IPS DF 6.9 (cell line): ENCODE results near the gene ZNF835.

Experiments
- DNase-seq: peaks from one replicate; pipeline ENCODE4 v3.0.0-alpha.2; 2013; ENCODE audit warnings: low read depth, low spot score
- H3K27ac ChIP-seq: one replicate; pipeline ENCODE4 v1.5.1; 2013; ENCODE audit warnings: low read length, control low read depth
- H3K27me3 ChIP-seq: 2 replicates; pipeline ENCODE4 v1.6.1; 2013; ENCODE audit warnings: mild to moderate bottlenecking, low read length; ENCODE audit not compliant: control insufficient read depth, insufficient read depth
- H3K36me3 ChIP-seq: 2 replicates; pipeline ENCODE4 v1.6.1; 2013; ENCODE audit warnings: low read length; ENCODE audit not compliant: control insufficient read depth, insufficient read depth
- H3K4me1 ChIP-seq: 2 replicates; pipeline ENCODE4 v1.6.1; 2013; ENCODE audit warnings: low read length; ENCODE audit not compliant: control insufficient read depth, insufficient read depth
- H3K4me3 ChIP-seq: 2 replicates; pipeline ENCODE4 v1.5.1; 2013; ENCODE audit warnings: mild to moderate bottlenecking, low read length
- H3K9me3 ChIP-seq: 2 replicates; pipeline ENCODE4 v1.6.1; 2013; ENCODE audit warnings: low read length, inconsistent platforms; ENCODE audit not compliant: control insufficient read depth, insufficient read depth
- WGBS: extraction: QIAGEN DNeasy Blood & Tissue Kit; methylation state at CpG from one replicate; pipeline ENCODE4 v1.1.7; 2013; ENCODE audit warnings: mixed read lengths, missing lambda C conversion rate; ENCODE audit not compliant: insufficient read length, insufficient coverage; 5-methylcytosine and 5-hydroxymethylcytosine counted together

Gene ZNF835

DNA sequence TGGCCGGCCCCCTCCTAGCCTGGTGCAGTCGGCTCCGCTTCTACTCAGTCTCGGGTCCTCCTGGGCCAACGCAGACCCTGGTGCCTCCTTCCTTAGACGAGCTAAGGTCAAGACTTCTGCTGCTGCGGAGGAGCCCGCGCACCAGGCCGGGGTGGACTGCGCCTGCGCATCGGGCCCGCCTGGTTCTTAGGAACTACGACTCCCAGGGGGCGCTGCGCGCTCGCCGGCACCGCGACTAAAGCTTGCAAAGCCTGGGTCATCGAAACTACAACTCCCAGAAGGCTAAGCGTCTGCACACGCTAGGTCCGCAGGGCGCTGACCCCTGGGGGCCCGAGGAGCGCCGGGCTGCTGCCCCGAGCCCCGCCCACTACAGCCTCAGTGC is at the start of gene ZNF835:
Gene ZNF835 (minus strand): TSS at position 145 of the 382 bp plus-strand sequence. CDS start 6,559 bp downstream, outside the sequence.
- no peak within 1 kb of the TSS for H3K4me3 ChIP-seq
- no peak for DNase-seq
- WGBS = no CpG with 5 or more reads among the region's 32 CpGs
- no peaks in the 10 kb centered on the region for H3K36me3 ChIP-seq
- no peak within 1 kb of the TSS for H3K27ac ChIP-seq
- peaks cover 21% of the 10 kb centered on the region for H3K9me3 ChIP-seq
- no peaks in the 10 kb centered on the region for H3K4me1 ChIP-seq
- no peaks in the 10 kb centered on the region for H3K27me3 ChIP-seq

DNA sequence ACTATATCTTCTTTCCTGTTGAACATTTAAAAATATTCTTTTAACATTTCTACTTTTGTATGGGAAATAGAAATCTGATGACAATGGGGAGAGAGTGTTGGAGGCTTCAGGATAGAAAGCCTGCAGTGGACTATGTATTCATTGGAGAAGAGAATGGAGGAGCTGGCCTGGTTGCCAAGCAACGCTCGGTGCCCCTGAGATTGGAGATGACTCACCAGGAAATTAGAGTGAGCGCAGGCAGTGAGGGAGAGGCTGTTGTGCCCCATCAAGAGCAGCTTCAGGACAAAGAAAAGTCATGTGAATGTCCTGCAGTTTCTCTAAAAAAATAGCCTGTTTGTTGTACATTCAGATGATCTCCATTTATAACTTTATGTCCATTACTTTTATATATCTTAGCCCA is 48.7 kb upstream of the ZNF835 start:
- no peak for DNase-seq
- no peaks in the 10 kb centered on the region for H3K36me3 ChIP-seq
- H3K27me3 ChIP-seq = no peaks in the 10 kb centered on the region
- H3K4me1 ChIP-seq = no peaks in the 10 kb centered on the region
- peaks cover 6% of the 10 kb centered on the region for H3K9me3 ChIP-seq
- no peak overlapping the region for H3K27ac ChIP-seq
- H3K4me3 ChIP-seq = no peak overlapping the region
- no CpG with 5 or more reads among the region's 3 CpGs for WGBS

DNA sequence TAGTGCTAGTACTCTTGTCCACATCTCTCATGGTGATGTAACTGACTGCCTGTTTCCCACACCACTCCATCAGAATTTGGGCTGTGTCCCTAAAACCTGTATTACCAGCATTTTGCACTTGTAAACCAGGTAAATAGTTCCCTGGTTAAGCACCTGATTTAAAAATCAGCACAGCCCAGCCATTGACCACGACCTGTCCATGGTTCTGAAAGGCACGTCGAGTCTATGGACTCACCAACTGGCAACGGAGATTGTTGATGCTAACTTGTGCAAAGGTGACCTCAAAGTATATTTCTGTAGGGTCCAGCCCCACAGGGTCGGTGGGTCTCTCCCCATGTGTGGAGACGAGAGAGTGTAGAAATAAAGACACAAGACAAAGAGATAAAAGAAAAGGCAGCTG is 46.7 kb upstream of the ZNF835 start:
- DNase-seq = no peak
- no peak overlapping the region for H3K4me3 ChIP-seq
- no peaks in the 10 kb centered on the region for H3K36me3 ChIP-seq
- H3K4me1 ChIP-seq = no peaks in the 10 kb centered on the region
- peaks cover 5% of the 10 kb centered on the region for H3K9me3 ChIP-seq
- no peaks in the 10 kb centered on the region for H3K27me3 ChIP-seq
- WGBS = no CpG with 5 or more reads among the region's 6 CpGs
- H3K27ac ChIP-seq = no peak overlapping the region

DNA sequence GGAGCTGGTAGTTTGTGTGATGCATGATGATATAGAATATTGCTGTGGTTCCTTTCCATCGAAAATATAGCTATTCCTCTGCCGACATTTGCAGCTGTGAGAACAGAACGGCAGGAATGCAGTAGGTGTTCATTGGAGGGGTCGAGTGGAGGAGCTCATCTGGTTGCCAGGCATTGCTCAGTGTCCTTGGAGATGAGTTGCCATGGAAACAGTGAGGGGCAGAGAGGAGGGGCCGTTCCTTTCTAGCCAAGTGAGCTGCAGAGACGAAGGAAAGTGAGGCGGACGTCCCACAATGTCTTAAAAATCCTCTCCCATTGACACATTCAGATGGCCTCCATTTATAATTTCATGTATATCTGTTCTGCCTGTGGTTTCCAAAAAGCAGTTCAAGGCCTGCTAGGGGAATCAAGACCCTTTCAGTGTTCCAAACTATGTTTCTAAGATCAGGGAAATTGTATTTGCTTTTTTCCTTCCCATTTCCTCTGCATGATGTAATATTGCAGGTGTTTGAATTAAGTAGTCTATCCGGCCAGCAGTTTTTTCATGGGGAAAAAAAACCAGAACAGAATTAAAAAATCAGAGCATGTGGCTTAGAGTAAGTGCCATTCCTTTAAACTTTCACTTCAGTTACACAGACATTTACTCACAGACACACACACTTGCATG is 41.2 kb upstream of the ZNF835 start:
- WGBS = no CpG with 5 or more reads among the region's 9 CpGs
- H3K4me1 ChIP-seq = no peaks in the 10 kb centered on the region
- H3K9me3 ChIP-seq = peaks cover 5% of the 10 kb centered on the region
- no peaks in the 10 kb centered on the region for H3K27me3 ChIP-seq
- H3K36me3 ChIP-seq = no peaks in the 10 kb centered on the region
- no peak overlapping the region for H3K4me3 ChIP-seq
- DNase-seq = no peak
- no peak overlapping the region for H3K27ac ChIP-seq

DNA sequence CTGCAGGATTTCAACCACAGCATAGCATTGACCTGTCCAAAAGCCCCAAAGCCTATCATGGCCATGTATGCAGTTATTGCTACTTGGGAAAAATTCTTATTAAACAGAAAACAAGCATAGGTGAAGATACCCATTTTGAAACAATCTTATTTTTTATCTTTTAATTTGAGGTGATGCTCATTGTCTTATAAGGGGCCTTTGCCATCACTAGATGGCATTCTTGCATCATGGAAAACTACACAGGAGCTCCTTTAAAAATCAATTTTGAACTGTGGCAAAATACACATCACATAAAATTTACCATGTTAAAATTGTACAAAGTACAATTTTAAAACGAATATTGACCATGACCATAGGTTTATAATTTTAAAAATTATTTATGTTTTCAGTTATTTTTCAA is 38.9 kb upstream of the ZNF835 start:
- H3K4me1 ChIP-seq = no peaks in the 10 kb centered on the region
- H3K4me3 ChIP-seq = no peak overlapping the region
- H3K27ac ChIP-seq = no peak overlapping the region
- no CpG with 5 or more reads among the region's 1 CpG for WGBS
- no peak for DNase-seq
- no peaks in the 10 kb centered on the region for H3K27me3 ChIP-seq
- H3K9me3 ChIP-seq = peaks cover 7% of the 10 kb centered on the region
- H3K36me3 ChIP-seq = no peaks in the 10 kb centered on the region

DNA sequence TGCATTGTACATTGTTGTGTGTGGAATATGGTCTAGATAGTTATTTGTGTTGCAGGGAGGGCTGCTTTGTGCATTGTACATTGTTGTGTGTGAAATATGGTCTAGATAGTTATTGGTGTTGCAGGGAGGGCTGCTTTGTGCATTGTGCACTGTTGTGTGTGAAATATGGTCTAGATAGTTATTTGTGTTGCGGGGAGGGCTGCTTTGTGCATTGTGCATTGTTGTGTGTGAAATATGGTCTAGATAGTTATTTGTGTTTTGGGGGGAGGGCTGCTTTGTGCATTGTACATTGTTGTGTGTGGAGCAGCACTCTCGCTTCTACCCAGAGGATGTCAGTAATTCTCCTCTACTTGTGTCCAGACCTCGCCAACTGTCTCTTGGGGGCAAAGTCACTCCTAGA is 36.3 kb upstream of the ZNF835 start:
- no peaks in the 10 kb centered on the region for H3K36me3 ChIP-seq
- no peak overlapping the region for H3K4me3 ChIP-seq
- peaks cover 5% of the 10 kb centered on the region for H3K9me3 ChIP-seq
- no CpG with 5 or more reads among the region's 3 CpGs for WGBS
- DNase-seq = no peak
- no peaks in the 10 kb centered on the region for H3K27me3 ChIP-seq
- H3K4me1 ChIP-seq = no peaks in the 10 kb centered on the region
- H3K27ac ChIP-seq = no peak overlapping the region

DNA sequence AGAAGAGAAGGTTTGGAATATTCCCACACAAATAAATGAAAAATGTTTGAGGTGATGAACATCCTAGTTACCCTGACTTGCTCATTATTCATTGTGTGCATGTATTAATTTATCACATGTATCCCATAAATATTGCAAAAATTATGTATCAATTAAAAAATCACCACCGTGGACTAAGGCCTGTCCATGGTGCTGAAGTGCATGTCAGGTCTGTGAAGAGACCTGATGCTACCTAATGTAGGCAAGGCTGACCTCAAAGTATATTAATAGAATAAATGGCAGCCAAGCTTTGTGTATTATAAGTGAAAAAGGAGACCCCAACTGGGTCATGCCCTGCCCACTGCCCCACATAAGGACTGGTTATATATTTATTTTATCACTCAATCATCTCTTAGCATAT is 34.4 kb upstream of the ZNF835 start:
- DNase-seq = no peak
- Histone ChIP-seq H3K27me3 (no peaks in the 10 kb centered on the region), H3K4me3 (no peak overlapping the region), H3K9me3 (peaks cover 1% of the 10 kb centered on the region; the same call in 1 of the 2 replicates), H3K27ac (no peak overlapping the region), H3K36me3 (no peaks in the 10 kb centered on the region), H3K4me1 (no peaks in the 10 kb centered on the region)
- WGBS = no CpG with 5 or more reads among the region's 1 CpG

DNA sequence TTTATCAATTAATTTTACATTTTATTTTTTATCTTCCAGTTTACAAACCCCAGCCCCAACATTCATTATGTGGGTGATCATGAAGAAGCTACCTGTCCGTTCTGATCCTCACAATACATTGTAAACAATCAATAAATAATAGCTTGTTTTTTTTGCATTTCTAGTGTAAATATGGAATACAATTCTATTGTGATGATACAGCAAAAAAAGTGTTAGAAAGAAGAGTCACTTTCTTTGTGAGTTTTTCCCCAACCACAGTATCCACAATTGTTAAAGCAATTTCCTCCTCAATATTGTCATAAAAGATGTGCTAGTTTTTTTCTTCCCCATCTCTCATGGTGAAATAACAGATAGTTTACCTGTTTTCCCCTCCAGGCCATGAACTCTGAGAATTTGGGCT is 30.3 kb upstream of the ZNF835 start:
- H3K27ac ChIP-seq = no peak overlapping the region
- peaks cover 2% of the 10 kb centered on the region for H3K9me3 ChIP-seq
- H3K36me3 ChIP-seq = no peaks in the 10 kb centered on the region
- H3K4me1 ChIP-seq = no peaks in the 10 kb centered on the region
- H3K27me3 ChIP-seq = no peaks in the 10 kb centered on the region
- no CpG with 5 or more reads among the region's 1 CpG for WGBS
- no peak for DNase-seq
- no peak overlapping the region for H3K4me3 ChIP-seq

DNA sequence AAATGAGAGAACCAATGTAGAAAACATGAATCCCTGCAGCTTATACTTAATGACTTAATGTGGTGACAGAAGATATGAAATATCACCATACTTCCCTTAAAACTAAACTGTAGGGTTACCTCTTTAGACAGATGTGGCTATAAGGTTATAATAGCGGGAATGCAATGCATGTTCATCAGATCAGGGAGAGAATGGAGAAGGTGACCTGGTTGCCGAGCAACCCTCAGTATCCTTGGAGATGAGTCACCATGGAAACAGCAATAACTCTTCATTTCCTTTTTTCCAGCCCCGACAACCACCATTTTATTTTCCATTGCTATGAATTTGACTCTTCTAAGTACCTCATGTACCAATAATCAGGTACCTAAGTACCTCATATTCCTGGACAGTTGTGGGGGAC is 28.0 kb upstream of the ZNF835 start:
- WGBS = no CpG with 5 or more reads among the region's 3 CpGs
- H3K4me1 ChIP-seq = no peaks in the 10 kb centered on the region
- no peak overlapping the region for H3K27ac ChIP-seq
- H3K27me3 ChIP-seq = no peaks in the 10 kb centered on the region
- no peak overlapping the region for H3K4me3 ChIP-seq
- H3K9me3 ChIP-seq = peaks cover 3% of the 10 kb centered on the region
- DNase-seq = no peak
- H3K36me3 ChIP-seq = no peaks in the 10 kb centered on the region

DNA sequence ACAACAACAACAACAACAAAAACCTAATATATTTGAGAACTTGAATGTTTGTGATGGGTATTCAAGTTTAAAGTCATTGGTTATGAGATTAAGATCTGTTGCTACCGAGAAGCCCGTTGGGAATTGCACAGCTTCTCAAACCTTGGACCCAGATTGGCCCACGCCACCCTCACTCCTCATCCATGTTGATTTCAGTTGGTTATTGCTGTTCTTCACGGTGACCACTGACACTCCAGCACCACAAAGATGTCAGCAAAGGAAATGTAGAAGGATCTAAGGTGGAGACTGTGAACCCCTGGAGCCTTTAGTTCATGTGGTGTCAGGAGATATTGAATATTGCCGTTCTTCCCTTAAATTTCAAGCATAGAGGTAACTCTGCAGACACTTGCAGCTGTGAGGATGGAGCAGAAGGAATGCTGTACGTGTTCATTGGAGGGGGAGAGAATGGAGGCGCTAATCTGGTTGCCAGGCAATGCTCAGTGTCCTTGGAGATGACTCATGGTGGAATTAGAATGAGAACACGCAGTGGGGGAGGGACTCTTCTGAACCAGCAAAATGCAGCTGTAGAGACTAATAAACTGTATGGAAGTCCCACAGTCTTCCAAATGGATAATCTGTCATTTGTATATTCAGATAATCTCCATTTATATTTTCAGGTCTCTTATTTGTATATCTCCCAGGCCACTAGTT is 20.8 kb upstream of the ZNF835 start:
- no peaks in the 10 kb centered on the region for H3K27me3 ChIP-seq
- no peak for DNase-seq
- no peak overlapping the region for H3K27ac ChIP-seq
- no peaks in the 10 kb centered on the region for H3K36me3 ChIP-seq
- H3K4me1 ChIP-seq = no peaks in the 10 kb centered on the region
- no CpG with 5 or more reads among the region's 8 CpGs for WGBS
- peaks cover 8% of the 10 kb centered on the region for H3K9me3 ChIP-seq
- no peak overlapping the region for H3K4me3 ChIP-seq

DNA sequence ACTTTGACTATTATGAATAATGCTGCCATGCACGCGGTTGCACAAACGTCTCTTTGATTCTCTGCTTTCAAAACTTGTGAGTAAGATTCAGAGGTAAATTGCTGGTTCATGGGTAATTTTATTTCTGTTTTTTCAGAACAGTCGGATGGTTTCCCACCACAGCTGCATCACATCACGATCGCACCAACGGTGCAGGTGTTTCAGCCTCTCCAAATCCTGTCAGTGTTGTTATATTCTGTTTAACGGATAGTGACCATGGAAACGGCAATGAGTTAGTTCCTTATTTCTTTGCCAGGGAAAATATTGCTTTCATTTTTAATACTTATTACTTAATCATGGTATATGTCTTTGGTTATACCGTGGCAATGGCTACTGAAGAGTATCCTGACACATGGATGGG is 19.1 kb upstream of the ZNF835 start:
- Histone ChIP-seq H3K4me3 (no peak overlapping the region), H3K27ac (no peak overlapping the region), H3K36me3 (no peaks in the 10 kb centered on the region), H3K4me1 (no peaks in the 10 kb centered on the region), H3K27me3 (no peaks in the 10 kb centered on the region), H3K9me3 (peaks cover 8% of the 10 kb centered on the region)
- DNase-seq = no peak
- no CpG with 5 or more reads among the region's 10 CpGs for WGBS
